ENCODE data around the gene MRPS15.

DNA sequence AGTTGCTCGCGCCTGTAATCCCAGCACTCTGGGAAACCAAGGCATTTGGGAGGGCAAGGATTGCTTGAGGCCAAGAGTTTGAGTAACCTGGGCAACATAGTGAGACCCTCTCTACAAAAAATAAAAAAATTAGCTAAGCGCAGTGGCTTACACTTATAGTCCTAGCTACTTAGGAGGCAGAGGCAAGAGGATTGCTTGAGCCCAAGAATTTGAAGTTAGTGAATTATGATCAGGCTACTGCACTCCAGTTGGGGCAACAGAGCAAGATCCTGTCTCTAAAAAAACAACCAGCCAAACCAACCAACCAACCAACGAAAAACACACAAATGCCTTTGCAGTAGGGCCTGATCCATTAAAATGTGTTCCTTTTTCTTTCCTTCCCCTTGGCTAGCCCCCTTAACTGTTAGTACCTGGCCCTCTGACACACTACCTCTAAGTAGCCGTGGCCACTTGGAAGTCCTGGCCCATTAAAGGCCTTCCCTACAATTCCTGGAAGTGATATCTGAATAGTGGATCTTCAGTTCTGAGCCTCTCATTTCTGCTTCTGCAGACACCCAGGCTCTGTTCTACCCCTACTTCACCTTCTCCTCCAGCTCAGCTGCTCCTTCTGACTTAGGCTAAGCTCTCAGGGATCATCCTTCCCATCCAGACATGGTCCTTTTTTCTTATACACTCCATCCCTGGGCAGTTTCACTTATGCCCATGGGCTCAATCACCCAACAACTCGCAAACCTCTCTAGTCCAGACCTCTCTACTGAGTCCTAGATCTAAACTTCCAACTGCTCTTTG is 10.4 kb downstream of the MRPS15 start:
- TF ChIP-seq, protein P1, sequence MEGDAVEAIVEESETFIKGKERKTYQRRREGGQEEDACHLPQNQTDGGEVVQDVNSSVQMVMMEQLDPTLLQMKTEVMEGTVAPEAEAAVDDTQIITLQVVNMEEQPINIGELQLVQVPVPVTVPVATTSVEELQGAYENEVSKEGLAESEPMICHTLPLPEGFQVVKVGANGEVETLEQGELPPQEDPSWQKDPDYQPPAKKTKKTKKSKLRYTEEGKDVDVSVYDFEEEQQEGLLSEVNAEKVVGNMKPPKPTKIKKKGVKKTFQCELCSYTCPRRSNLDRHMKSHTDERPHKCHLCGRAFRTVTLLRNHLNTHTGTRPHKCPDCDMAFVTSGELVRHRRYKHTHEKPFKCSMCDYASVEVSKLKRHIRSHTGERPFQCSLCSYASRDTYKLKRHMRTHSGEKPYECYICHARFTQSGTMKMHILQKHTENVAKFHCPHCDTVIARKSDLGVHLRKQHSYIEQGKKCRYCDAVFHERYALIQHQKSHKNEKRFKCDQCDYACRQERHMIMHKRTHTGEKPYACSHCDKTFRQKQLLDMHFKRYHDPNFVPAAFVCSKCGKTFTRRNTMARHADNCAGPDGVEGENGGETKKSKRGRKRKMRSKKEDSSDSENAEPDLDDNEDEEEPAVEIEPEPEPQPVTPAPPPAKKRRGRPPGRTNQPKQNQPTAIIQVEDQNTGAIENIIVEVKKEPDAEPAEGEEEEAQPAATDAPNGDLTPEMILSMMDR (IDR thresholded peaks at IDR 0.05): no peak
- TF ChIP-seq POLR2AphosphoS5 (IDR thresholded peaks at IDR 0.05) (no peak), POLR2A (IDR thresholded peaks at IDR 0.05) (no peak)
